ENCODE measurements around the gene PDZD4. TPM values are rescaled to one million over a fixed set of nuclear protein-coding genes. Genes with fewer than 3 reads are reported as not detected.
A peak's percentile ranks its signal among the peaks of the same experiment; 100 is the strongest.

Gene PDZD4
- total RNA-seq, 2 donors from 2014 or later: 2.1 to 7.1 TPM

DNA sequence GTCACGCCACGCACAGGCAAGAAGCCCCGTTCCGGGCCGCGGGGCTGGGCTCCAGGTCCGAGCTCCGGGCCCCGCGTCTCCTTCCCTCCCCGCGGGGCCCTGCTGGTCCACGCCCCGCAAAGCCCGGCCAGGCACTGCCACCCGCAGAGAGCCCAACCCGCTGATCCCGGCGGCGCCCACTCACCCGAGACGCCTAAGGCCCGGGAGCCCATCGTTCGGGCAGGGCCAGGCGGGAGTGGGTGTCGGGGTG lies 870 bp downstream of the PDZD4 start:
- no peaks in the 10 kb centered on the region for H3K9me3 ChIP-seq
- peak overlapping the region; percentile 25 to 51 for H3K4me3 ChIP-seq
- H3K27me3 ChIP-seq: peaks cover 0 to 11% of the 10 kb centered on the region in 2 donors
- no peak overlapping the region for H3K27ac ChIP-seq
- TF ChIP-seq, protein P1, sequence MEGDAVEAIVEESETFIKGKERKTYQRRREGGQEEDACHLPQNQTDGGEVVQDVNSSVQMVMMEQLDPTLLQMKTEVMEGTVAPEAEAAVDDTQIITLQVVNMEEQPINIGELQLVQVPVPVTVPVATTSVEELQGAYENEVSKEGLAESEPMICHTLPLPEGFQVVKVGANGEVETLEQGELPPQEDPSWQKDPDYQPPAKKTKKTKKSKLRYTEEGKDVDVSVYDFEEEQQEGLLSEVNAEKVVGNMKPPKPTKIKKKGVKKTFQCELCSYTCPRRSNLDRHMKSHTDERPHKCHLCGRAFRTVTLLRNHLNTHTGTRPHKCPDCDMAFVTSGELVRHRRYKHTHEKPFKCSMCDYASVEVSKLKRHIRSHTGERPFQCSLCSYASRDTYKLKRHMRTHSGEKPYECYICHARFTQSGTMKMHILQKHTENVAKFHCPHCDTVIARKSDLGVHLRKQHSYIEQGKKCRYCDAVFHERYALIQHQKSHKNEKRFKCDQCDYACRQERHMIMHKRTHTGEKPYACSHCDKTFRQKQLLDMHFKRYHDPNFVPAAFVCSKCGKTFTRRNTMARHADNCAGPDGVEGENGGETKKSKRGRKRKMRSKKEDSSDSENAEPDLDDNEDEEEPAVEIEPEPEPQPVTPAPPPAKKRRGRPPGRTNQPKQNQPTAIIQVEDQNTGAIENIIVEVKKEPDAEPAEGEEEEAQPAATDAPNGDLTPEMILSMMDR (IDR thresholded peaks at IDR 0.05): no peak
- H3K4me1 ChIP-seq: peaks cover 0 to 16% of the 10 kb centered on the region in 2 donors
- H3K36me3 ChIP-seq: no peaks in the 10 kb centered on the region
- no peak for DNase-seq (ENCODE audit: low spot score)

DNA sequence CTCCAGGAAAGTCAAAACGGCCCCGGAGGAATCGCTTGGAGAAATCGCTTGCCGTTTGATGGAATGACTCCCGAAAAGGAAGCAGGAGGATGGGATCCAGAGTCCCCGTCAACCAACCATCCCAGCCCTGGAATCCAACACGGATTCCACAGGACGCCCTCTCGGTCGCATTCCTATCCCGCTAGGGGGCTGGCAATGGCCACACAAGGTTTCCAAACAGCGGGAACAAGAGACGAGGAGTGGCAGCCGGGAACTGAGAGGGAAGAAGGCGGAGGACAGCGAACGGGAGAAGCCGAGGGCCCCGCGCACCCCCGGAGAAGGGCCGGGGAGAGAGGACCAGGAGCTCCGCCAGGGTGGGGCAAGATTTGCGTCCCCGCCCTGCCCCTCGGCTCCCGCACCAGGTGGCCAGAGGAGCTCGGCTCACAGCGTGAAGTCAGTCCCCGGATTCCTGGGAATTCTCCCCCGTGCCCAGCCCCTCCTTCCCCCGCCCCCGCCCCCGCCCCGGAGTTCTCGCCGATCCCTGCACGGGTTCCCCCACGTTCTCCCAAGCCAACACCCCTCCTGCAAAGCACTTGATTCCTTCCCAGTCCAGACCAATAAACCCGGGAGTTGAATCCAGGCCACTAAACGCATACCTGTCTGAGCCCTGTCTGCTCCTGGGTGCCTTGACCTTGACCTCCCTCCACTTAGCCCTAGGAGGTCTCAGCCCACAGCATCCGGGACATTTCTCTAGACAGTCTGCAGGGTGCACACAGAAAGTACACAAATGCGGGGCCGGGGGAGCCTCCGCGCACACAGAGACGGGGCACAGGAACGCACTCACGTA lies 1.4 kb downstream of the PDZD4 start:
- H3K27ac ChIP-seq: no peak overlapping the region
- TF ChIP-seq, protein P1 (IDR thresholded peaks at IDR 0.05): no peak
- DNase-seq (ENCODE audit: low spot score): no peak

DNA sequence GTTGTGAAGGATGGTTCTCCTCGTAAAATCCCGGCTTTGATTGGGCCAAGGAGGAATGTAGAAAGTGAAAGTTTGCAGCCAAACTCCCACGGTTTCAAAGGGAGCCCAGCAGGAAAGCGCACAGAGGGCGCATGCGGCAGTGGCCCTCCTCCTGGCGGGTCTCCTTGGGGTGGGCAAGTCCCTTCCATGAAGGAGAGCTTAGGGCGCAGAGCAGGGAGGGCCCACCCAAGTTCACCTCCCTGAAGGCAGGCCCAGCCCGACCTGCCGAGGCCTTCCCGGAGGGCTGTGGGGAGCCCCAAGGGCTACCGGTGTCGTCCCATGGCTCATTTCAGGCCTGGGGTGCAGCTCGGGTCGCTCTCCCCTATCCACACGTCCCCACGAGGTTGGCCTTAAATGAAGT lies 2.0 kb downstream of the PDZD4 start:
- no peaks in the 10 kb centered on the region for H3K9me3 ChIP-seq
- no peaks in the 10 kb centered on the region for H3K36me3 ChIP-seq
- TF ChIP-seq, protein P1 (IDR thresholded peaks at IDR 0.05): no peak
- no peak for DNase-seq (ENCODE audit: low spot score)
- peaks cover 0 to 11% of the 10 kb centered on the region in 2 donors for H3K27me3 ChIP-seq
- H3K27ac ChIP-seq: no peak overlapping the region
- H3K4me3 ChIP-seq: peak overlapping the region in 1 of 2 donors; percentile 51
- H3K4me1 ChIP-seq: peaks cover 0 to 16% of the 10 kb centered on the region in 2 donors

More for the DNA sequence above, 1.4 kb downstream of the PDZD4 start:
- peak overlapping the region; percentile 25 to 51 for H3K4me3 ChIP-seq
- H3K36me3 ChIP-seq: no peaks in the 10 kb centered on the region
- H3K27me3 ChIP-seq: peaks cover 0 to 11% of the 10 kb centered on the region in 2 donors
- H3K4me1 ChIP-seq: peaks cover 0 to 16% of the 10 kb centered on the region in 2 donors
- no peaks in the 10 kb centered on the region for H3K9me3 ChIP-seq

DNA sequence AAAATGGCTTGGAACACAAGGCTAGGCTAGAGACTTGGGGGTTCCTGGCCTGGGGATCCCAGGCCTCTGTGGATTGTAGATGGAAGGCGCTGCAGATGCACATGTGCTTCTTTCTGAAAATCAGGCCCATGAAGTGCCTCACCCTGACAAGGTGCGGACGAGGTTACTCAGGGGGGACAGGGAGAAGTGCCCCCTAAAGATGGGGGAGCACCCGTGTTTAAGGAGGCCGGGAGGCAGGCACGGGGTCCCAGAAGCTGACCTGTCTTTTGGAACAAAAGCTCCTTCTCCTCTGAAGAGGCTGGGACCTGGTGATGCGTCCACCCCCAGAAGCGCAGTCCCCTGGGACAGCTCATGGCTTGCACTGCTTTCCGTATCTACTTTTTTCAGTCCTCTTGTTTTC lies 2.4 kb downstream of the PDZD4 start:
- Histone ChIP-seq H3K4me3 (peak overlapping the region in 1 of 2 donors; percentile 51), H3K27me3 (peaks cover 0 to 11% of the 10 kb centered on the region in 2 donors), H3K4me1 (peaks cover 0 to 16% of the 10 kb centered on the region in 2 donors), H3K9me3 (no peaks in the 10 kb centered on the region), H3K36me3 (no peaks in the 10 kb centered on the region), H3K27ac (no peak overlapping the region)
- DNase-seq (ENCODE audit: low spot score): no peak
- TF ChIP-seq, protein P1 (IDR thresholded peaks at IDR 0.05): no peak

DNA sequence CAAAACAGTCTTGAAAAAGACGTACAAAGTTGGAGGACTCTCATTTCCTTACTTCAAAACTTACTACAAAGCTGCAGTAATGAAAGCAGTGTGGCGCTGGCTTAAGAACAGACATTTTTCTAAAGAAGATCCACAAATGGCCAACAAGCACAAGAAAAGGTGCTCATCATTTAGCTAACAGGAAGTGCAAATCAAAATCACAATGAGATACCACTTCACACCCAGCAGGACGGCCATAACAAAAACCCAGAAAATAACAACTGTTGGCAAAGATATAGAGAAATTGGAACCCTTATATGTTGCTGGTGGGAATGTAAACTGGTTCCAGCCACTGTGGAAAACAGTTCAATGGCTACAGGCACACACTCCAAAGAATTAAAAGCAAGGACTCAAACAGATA lies 3.3 kb downstream of the PDZD4 start:
- Histone ChIP-seq H3K4me3 (no peak overlapping the region), H3K9me3 (no peaks in the 10 kb centered on the region), H3K27ac (no peak overlapping the region), H3K27me3 (peaks cover 0 to 11% of the 10 kb centered on the region in 2 donors), H3K4me1 (peaks cover 0 to 16% of the 10 kb centered on the region in 2 donors), H3K36me3 (no peaks in the 10 kb centered on the region)
- TF ChIP-seq, protein P1 (IDR thresholded peaks at IDR 0.05): no peak
- no peak for DNase-seq (ENCODE audit: low spot score)

Data from right atrium auricular region (tissue), 2 donors.